ENCODE data around the gene TANC1. TPM values are rescaled to one million over a fixed set of nuclear protein-coding genes. Genes with fewer than 3 reads are reported as not detected.

Gene TANC1
- total and polyA plus RNA-seq, 2 donors (not counting 3 experiments of a cell fraction or from before 2014, with no cell fraction given) = 58.9 to 99.4 TPM

DNA sequence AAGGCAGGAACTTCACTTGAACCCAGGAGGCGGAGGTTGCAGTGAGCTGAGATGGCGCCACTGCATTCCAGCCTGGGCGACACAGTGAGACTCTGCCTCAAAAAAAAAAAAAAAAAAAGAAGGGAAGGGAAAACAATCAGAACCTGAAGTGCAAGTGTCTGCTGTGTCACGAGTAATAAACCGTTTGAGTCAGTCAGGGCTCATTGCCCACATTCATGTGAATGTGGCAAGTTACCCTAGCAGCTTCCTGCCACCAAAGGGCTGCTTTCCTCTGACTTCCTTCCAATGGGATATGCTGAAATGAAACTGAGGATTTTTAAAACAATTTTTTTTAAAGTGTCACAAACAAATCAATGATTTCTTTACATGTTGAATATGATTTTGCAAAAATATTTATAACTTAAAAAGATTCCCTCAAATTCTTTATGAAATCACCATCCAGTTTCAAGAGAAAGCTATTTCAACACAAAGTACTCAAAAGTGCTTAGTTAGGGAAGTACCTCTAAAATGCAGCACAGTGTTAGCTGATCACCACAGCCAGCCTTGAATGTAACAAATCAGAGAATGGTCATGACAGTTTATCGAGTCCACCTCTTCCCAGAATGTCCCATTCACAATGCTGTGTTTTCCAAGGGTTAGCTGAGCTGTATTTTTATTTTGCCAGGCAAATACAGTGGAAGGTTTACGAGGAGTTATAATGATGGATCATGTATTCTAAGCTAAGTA is 281.7 kb downstream of the TANC1 start:
- FAIRE-seq = peak; percentile 90
- intact Hi-C loops (cut with micrococcal nuclease) = no loop called here

More for the DNA sequence above, 281.7 kb downstream of the TANC1 start:
- H3K36me3 ChIP-seq (ENCODE audit: control insufficient read depth in 2 of 2, extremely low read depth in 1 of 2, insufficient read depth in 2 of 2, low read length in 2 of 2) = no peaks in the 10 kb centered on the region
- no peaks in the 10 kb centered on the region for H3K27me3 ChIP-seq (ENCODE audit: control insufficient read depth in 2 of 2, insufficient read depth in 2 of 2, low read length in 2 of 2)
- POLR2A ChIA-PET = interaction anchor here (0.7 to 0.8 kb wide), 2 partner anchors 462 to 1032 kb away, joined by 3 to 6 read pairs; partner anchors contain the start of gene MARCHF7
- H2AFZ ChIP-seq (ENCODE audit: low read depth, low read length) = no peak overlapping the region
- H3K9me1 ChIP-seq (replicated peaks; ENCODE audit: control insufficient read depth, extremely low read depth, insufficient read depth, low read length) = no peaks in the 10 kb centered on the region
- peak; percentile 88 for DNase-seq (ENCODE audit: low read depth, low spot score)
- H3K27ac ChIP-seq (ENCODE audit: insufficient read depth, low read depth, low read length) = peak overlapping the region; percentile 60
- H3K79me2 ChIP-seq (ENCODE audit: control insufficient read depth, insufficient read depth, low read length) = no peaks in the 10 kb centered on the region
- no peak overlapping the region for H3K4me2 ChIP-seq (ENCODE audit: insufficient read depth, low read length)
- H3K9me3 ChIP-seq (replicated peaks; ENCODE audit: control insufficient read depth, insufficient read depth, low read length) = no peaks in the 10 kb centered on the region
- no TSS peak for BruUV-seq (replicated peaks)
- CTCF ChIA-PET = interaction anchor here (0.6 to 2.2 kb wide), 9 partner anchors 11 to 718 kb away, joined by 3 to 8 read pairs (median 3); partner anchors contain the start of gene WDSUB1
- H3K4me1 ChIP-seq (ENCODE audit: control insufficient read depth, extremely low read depth, insufficient read depth, low read length) = peaks cover 10% of the 10 kb centered on the region
- TF ChIP-seq JUN (IDR thresholded peaks at IDR 0.05; ENCODE audit: borderline replicate concordance, insufficient read depth, insufficient read length, low read depth) = peak; percentile 24
- TF ChIP-seq FOS (IDR thresholded peaks at IDR 0.05; ENCODE audit: borderline replicate concordance, insufficient read depth, low read length) = no peak
- TF ChIP-seq EZH2 (IDR thresholded peaks at IDR 0.05; ENCODE audit: borderline replicate concordance, low read depth, low read length, severe bottlenecking) = no peak
- no peak for TF ChIP-seq GATA2 (IDR thresholded peaks at IDR 0.05; ENCODE audit: insufficient read depth, insufficient read length, low read depth, low read length)
- TF ChIP-seq, protein P1, sequence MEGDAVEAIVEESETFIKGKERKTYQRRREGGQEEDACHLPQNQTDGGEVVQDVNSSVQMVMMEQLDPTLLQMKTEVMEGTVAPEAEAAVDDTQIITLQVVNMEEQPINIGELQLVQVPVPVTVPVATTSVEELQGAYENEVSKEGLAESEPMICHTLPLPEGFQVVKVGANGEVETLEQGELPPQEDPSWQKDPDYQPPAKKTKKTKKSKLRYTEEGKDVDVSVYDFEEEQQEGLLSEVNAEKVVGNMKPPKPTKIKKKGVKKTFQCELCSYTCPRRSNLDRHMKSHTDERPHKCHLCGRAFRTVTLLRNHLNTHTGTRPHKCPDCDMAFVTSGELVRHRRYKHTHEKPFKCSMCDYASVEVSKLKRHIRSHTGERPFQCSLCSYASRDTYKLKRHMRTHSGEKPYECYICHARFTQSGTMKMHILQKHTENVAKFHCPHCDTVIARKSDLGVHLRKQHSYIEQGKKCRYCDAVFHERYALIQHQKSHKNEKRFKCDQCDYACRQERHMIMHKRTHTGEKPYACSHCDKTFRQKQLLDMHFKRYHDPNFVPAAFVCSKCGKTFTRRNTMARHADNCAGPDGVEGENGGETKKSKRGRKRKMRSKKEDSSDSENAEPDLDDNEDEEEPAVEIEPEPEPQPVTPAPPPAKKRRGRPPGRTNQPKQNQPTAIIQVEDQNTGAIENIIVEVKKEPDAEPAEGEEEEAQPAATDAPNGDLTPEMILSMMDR (IDR thresholded peaks at IDR 0.05; ENCODE audit: extremely low read depth in 1 of 2, insufficient read depth in 1 of 2, low read depth in 1 of 2, low read length in 2 of 2) = no peak
- TF ChIP-seq POLR2AphosphoS5 (IDR thresholded peaks at IDR 0.05; ENCODE audit: insufficient read depth, low read depth, low read length) = peak; percentile 50
- TF ChIP-seq POLR2A (IDR thresholded peaks at IDR 0.05; ENCODE audit: low read depth, low read length) = peak; percentile 32
- no peak overlapping the region for H3K9ac ChIP-seq (replicated peaks; ENCODE audit: extremely low read depth, insufficient read depth, low read length)
- H4K20me1 ChIP-seq (replicated peaks; ENCODE audit: control insufficient read depth, extremely low read depth, insufficient read depth, low read length) = no peaks in the 10 kb centered on the region
- no peak overlapping the region for H3K4me3 ChIP-seq (replicated peaks in 1 of 3; ENCODE audit: insufficient read depth in 1 of 3, low read depth in 1 of 3, low read length in 3 of 3)
- dilution Hi-C loops (cut with MboI; ENCODE audit: extremely low pct_ligation_motif_present, low sequenced_read_pairs) = no loop called here
